Stimulated activated CD4-positive, alpha-beta T cell treated with anti-CD3 and anti-CD28 coated beads, TNF-alpha, amount 100 ng/mL, for 48 hours (primary cell): ENCODE data around the gene OR51F1.
"Not testable (repeated sequence)": the region's sequence is repeated elsewhere in the genome, so short reads cannot be mapped to it uniquely, and the experiment has no call there.

Experiments used
- DNase-seq, 3 donors: peaks; one replicate each; pipeline ENCODE4 v3.0.0-alpha.2; 2020; ENCODE audit warnings: low read depth in 3 of 3

Gene OR51F1, protein sequence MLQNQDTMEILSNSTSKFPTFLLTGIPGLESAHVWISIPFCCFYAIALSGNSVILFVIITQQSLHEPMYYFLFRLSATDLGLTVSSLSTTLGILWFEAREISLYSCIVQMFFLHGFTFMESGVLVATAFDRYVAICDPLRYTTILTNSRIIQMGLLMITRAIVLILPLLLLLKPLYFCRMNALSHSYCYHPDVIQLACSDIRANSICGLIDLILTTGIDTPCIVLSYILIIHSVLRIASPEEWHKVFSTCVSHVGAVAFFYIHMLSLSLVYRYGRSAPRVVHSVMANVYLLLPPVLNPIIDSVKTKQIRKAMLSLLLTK

DNA sequence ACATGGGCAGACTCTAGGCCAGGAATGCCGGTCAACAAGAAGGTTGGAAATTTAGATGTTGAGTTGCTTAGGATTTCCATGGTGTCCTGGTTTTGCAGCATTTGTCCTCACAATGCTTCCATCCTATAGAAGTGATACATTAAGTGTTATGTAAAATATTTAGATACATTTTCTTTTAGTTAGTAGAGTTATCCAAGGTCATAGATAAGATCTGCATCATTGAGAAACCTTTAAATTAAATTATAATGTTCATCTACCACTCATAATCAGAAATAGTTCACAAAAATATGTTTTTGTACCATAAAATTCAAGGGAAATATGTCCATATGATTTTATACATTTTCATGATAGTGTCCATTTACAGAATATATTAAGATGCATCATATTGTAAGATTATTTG lies at the start of gene OR51F1:
TSS of gene OR51F1 (minus strand) at position 101 of the 400 bp plus-strand sequence. CDS start at position 101, 0 bp downstream.
- DNase-seq: no peak

DNA sequence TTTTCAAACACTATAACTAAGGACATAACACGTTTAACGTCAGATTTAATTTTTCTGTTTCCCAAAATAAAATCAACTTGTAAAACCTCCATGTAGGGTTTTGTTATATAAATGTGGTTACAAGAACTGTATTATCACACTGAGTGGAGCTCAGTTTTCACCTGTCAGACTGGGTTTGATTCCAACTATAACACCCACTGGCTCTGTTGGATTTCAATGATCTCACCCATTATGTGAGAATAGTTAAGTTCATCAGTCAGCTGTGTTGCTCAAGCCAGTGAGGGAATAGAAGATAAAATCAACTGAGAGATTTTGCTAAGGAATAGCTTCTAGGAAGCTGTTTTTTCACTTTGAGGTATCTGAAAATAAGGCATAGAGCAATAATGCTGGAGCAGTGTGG lies 39.5 kb upstream of the OR51F1 start:
- no peak for DNase-seq

DNA sequence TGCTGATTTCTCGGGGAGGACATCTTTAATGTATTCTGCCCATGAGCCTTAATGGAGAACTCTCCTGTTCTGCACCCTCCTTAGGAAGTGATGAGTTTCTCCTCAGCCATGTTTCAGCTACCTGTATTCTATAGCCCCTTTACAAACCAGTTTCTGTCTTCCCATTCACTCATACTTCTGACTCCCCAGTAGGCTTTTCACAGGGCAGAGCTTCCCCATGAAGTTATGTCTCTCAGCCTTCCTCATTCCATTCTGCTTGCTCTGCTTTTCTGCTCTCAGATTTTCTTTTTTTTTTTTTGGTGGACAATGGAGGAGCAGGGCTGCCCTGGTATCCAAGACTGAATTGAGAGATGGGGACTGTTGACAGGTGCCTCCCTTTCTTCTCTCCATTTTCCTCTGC lies 38.7 kb upstream of the OR51F1 start:
- DNase-seq: no peak

DNA sequence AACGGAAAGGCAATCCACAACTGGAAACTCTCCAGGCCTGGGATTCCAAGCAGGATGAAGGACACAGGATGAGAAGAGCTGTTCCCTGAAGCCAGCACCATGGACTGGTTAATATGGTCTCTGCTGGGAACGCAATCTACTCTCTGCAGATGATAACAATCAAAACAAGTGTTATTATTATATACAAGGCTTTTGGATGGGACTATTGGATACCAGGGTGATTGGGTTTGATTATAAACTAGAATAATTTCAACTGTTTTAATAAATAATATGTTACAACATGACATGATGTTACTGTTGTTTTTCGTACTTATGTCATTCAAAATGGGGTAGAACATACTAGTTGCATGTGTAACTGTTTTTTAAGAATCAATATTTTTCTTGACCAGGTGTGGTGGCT lies 34.5 kb upstream of the OR51F1 start, which contains the start of gene OR52R1:
TSS of gene OR52R1 (minus strand) at position 101 of the 400 bp plus-strand sequence. CDS start at position 101, 0 bp downstream.
- no peak for DNase-seq

DNA sequence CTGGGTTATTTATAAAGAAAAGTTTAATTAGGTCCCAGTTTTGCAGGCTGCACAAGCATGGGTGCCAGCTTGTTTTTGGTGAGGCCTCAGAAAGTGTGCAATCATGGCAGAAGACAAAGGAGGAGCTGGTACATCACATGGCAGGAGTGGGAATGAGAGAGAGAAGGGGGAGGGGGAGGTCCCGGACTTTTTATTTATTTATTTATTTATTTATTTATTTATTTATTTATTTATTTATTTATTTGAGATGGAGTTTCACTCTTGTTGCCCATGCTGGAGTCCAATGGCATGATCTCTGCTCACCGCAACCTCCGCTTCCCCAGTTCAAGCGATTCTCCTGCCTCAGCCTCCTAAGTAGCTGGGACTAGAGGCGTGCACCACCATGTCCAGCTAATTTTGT lies 31.6 kb upstream of the OR51F1 start:
- DNase-seq: not testable (repeated sequence)

DNA sequence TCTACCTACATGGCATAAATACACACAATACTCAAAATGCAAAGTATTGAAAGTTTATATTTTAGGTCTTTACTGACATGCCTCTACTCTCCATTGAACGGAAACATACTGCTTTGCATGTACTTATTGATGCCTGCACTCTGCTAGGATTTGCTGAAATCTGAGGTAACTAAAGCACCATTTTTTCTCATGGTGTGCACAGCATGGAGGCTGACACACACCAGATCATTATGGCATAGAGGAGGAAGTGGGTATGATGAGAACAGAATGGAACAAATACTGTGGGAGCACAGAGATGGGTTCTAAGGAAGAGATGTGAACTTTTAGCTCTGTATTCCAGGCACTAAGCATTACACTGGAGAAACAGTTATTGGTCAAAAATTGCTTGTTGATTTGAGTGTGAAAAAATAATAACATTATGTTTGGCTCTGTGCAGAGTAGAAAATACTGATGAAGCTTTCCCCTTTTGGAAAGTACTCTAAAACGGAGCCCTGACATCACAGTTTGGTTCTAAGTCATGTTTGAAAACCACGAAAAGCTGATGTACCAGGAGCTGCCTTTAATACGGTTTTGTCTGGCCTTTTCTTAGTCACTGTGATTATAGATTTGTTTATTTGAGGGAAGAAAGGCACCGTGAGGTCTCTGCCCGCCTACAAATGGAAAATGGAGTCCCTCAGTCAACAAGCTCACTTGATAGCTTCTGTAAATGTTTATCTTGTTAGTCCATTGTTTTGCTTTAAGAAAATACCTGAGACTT lies 28.9 kb upstream of the OR51F1 start:
- no peak for DNase-seq

DNA sequence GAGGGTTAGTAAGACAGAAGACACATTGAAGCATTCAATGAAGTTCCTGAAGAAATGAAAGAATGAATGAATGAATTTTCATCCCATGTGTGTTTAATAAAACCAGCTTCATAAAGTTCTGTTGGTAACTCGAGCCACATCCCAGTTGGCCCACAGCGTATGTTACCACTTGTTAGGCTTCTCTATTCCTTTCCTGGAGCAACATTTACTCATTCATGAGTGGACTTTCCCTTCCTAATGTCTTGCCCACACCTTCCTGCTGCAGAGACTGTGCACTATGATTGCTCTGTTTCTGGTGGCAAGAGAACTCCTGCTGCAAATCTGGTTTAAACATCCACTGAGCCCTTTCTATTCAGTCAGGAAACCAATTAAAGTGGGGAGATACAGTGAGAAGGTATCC lies 27.5 kb upstream of the OR51F1 start:
- DNase-seq: no peak

DNA sequence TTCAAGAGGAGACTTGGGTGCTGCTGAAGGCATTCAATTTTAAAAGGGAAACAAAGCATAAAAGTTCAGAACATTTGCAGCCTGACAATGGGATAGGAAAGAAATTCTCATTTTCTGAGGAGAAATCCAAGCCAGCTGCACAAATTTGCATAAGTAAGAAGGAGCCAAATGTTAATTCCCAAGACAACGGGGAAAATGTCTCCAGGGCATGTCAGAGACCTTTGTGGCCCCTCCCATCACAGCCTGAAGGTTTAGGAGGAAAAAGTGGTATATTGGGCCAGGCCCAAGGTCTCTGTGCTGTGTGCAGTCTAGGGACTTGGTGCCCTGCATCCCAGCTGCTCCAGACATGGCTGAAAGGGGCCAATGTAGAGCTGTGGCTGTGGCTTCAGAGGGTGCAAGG lies 12.7 kb upstream of the OR51F1 start:
- DNase-seq: no peak

DNA sequence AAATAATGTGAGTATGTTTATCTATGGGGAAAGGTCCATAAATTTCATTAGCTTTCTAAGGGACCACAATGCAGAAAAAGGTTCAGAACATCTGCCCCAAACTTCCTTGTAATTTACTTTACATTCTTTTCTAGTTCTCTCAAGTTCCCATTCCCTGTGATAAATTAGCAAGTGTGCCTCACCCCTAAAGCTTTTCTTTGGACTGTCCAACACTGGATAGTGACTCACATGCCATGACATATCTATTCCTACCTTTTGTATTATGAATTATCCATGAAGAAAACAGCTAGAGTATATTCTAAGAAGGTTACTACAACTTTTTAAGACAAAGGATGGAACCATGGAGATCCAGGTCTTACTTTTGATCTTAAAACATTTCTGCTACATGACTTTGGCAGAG lies 1.6 kb downstream of the OR51F1 start:
- no peak for DNase-seq

DNA sequence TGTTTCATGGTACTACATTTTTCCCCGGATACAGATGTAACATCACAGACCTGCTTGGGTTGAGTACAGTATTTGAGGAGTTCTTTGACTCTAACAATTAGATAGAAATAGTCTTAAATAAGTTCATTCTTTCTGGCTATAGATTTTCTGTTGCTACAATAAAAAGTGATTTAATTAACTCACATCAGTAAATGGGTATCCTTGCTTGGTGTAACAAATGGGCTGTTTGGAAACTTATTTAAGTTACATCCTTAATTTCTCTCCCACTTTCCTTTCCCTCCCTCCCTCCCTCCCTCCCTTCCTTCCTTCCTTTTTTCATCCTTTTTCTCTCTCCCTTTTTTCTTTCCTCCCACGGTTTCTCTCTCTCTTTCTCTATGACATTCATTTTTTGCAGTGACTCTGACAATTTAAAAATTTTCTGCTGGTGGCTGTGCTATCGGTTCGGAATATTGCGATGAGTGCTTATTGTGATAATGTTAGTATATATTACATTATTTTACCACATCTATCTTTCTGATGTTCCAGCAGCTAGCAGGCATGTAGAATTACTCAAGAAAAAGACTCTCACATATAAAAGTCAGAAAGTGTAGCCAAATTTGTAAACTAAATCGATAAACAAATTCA lies 3.2 kb downstream of the OR51F1 start:
- no peak for DNase-seq

DNA sequence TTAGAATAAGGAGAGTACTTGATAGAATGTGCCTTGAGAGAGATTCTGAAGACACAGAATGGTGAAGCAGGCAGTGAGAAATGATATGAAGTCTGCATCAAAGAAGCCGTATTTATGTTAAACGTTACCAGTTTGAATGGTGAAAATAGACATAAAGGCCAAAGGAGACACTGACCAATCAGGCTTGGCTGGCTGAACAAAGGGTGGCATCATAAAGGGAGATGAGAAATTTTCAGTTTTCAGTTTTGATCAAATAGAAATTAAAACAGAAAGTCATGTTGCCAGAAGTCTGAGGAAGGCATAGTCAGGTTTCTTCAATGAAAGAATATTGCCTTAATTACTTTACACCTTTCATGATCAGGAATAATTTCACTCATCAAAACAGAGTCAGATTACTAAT lies 6.6 kb downstream of the OR51F1 start:
- DNase-seq: no peak

DNA sequence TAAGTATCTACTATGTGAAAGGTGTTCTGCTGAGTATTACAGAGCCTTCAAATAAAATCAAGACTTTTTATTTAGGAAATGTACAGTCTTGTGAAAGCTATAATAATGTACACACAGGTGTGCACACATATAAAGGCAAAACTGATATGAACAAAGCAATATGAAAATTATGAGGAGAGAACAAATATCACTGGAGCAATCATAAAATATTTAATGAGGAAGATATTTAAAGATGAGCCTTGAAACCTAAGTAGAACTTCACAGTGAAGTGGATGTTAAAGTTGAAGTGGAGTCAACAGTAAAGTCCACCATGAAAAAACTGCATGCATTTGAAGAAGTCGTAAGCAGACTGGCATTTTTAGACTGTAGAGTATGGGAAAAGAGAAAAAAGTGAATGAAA lies 18.5 kb downstream of the OR51F1 start:
- DNase-seq: no peak

DNA sequence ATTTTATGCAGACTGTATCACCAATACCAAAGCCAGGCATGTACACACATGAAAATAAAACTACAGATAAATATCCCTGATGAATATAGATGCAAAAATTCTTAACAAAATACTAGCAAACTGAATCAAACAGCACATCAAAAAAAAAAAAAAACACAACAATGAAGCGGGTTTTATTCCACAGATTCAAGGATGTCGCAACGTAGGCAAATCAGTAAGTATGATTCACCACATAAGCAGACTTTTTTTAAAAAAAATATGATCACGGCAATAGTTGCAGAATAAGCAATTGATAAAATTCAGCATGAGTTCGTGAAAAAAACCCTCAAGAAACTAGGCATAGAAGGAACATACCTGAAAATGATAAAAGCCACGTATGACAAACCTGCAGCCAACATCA lies 21.3 kb downstream of the OR51F1 start:
- no peak for DNase-seq

DNA sequence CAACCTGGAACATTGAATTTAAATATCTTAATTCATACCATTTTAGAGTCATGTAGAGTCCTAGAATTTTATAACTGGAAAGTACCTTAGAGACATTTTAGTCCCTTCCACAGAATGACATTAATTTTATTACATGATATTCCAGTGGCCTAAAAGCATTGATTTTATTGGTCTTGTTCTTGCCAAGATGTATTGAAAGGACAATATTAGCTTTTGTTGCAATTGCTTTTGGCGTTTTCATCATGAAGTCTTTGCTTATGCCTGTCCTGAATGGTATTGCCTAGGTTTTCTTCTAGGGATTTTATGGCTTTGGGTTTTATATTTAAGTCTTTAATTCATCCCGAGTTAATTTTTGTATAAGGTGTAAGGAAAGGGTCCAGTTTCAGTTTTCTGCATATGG lies 29.0 kb downstream of the OR51F1 start:
- no peak for DNase-seq

DNA sequence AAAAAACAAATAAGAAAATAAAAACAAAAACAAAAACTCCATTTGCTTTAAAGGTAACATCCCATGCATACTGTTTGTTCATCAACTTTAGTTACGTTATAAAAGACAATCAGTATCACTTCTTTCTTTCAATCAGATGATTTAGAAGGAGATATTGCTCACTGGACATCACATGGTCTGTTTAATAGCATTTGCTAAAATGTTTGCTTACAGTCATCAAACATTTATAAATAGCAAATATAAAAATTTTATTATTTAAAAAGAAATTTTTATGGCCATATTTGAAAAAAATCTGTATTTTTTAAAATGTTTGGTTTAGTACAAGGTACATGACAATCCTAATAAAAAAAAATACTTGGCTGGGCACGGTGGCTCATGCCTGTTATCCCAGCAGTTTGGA lies 42.6 kb downstream of the OR51F1 start:
- DNase-seq: no peak

DNA sequence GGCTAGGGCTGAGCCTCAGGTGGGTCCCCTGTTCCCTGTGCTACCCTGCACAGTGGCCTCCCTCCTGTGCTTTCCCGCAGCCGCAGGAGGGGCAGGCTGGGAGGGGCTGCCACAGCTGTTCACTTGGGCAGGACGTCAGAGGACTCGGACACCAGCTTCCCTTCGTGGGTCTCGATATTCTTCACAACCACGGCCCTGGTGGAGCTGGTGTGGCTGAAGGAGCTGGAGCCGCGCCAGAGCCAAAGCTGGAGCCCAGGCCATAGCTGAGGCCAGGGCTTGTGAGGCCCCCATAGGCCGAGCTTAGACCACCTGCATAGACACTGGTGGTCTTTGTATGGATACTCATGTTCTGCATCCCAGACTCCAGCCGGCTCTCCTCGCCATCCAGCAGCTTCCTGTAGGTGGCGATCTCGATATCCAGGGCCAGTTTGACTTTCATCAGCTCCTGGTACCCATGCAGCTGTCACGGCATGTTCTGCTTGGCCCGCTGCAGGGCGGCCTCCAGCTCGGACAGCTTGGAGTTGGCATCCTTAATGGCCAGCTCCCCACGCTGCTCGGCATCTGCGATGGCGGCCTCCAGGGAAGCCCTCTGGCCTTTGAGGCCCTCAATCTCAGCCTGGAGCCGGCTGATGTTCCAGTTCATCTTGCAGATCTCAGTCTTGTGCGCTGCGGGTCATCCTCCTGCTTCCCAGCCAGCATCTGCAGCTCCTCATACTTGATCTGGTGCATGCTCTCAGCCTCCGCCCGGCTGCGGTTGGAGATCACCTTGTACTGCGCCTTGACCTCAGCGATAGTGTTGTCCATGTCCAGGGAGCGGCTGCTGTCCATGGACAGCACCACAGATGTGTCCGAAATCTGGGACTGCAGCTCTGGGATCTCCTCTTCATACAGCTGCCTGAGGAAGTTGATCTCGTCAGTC lies 46.9 kb downstream of the OR51F1 start:
- DNase-seq: not testable (repeated sequence)
